ENCODE results near the gene ASB5. TPM values are rescaled to one million over a fixed set of nuclear protein-coding genes. Genes with fewer than 3 reads are reported as not detected.

The ASB5 gene
- total RNA-seq, 1 donor from 2014 or later, result 4.3 TPM

GRCh38 chr4:176210579-176211296 is 58.3 kb downstream of the ASB5 start:
- Histone ChIP-seq H3K4me3 (no peak overlapping the region), H3K36me3 (no peaks in the 10 kb centered on the region), H3K4me1 (peaks cover 3% of the 10 kb centered on the region), H3K27ac (replicated peaks) (no peak overlapping the region), H3K9me3 (replicated peaks) (peaks cover 14% of the 10 kb centered on the region), H3K27me3 (ENCODE audit: low read depth) (peaks cover 5% of the 10 kb centered on the region)
- TF ChIP-seq CTCF (IDR thresholded peaks at IDR 0.05; ENCODE audit: borderline replicate concordance), result no peak
- no peak for DNase-seq
- intact Hi-C loops (cut with micrococcal nuclease), result no loop called here

- intact Hi-C loops (cut with micrococcal nuclease), result no loop called here
- Histone ChIP-seq H3K36me3 (no peaks in the 10 kb centered on the region), H3K9me3 (replicated peaks) (peaks cover 14% of the 10 kb centered on the region), H3K27me3 (ENCODE audit: low read depth) (peaks cover 7% of the 10 kb centered on the region), H3K4me3 (no peak overlapping the region), H3K4me1 (peaks cover 3% of the 10 kb centered on the region), H3K27ac (replicated peaks) (no peak overlapping the region)
- TF ChIP-seq CTCF (IDR thresholded peaks at IDR 0.05; ENCODE audit: borderline replicate concordance), result no peak
- no peak for DNase-seq
Observed at GRCh38 chr4:176210101-176210500, 58.9 kb downstream of the ASB5 start.

- H3K4me1 ChIP-seq, result peaks cover 3% of the 10 kb centered on the region
- intact Hi-C loops (cut with micrococcal nuclease), result no loop called here
- H3K9me3 ChIP-seq (replicated peaks), result peaks cover 14% of the 10 kb centered on the region
- no peak overlapping the region for H3K27ac ChIP-seq (replicated peaks)
- TF ChIP-seq CTCF (IDR thresholded peaks at IDR 0.05; ENCODE audit: borderline replicate concordance), result no peak
- H3K4me3 ChIP-seq, result no peak overlapping the region
- DNase-seq, result no peak
- H3K27me3 ChIP-seq (ENCODE audit: low read depth), result peaks cover 7% of the 10 kb centered on the region
- H3K36me3 ChIP-seq, result no peaks in the 10 kb centered on the region
Observed at GRCh38 chr4:176209535-176209934, 59.5 kb downstream of the ASB5 start.

- Histone ChIP-seq H3K9me3 (replicated peaks) (peaks cover 12% of the 10 kb centered on the region), H3K4me3 (no peak overlapping the region), H3K27ac (replicated peaks) (no peak overlapping the region), H3K36me3 (no peaks in the 10 kb centered on the region), H3K27me3 (ENCODE audit: low read depth) (peaks cover 10% of the 10 kb centered on the region), H3K4me1 (peaks cover 3% of the 10 kb centered on the region)
- no peak for DNase-seq
- TF ChIP-seq CTCF (IDR thresholded peaks at IDR 0.05; ENCODE audit: borderline replicate concordance), result no peak
- intact Hi-C loops (cut with micrococcal nuclease), result no loop called here
Observed at GRCh38 chr4:176207839-176208238, 61.2 kb downstream of the ASB5 start.

GRCh38 chr4:176205299-176205698 is 63.7 kb downstream of the ASB5 start:
- Histone ChIP-seq H3K4me3 (no peak overlapping the region), H3K27ac (replicated peaks) (no peak overlapping the region), H3K9me3 (replicated peaks) (no peaks in the 10 kb centered on the region), H3K36me3 (no peaks in the 10 kb centered on the region), H3K27me3 (ENCODE audit: low read depth) (peaks cover 10% of the 10 kb centered on the region), H3K4me1 (peaks cover 3% of the 10 kb centered on the region)
- intact Hi-C loops (cut with micrococcal nuclease), result no loop called here
- no peak for TF ChIP-seq CTCF (IDR thresholded peaks at IDR 0.05; ENCODE audit: borderline replicate concordance)
- DNase-seq, result no peak
